ENCODE data around the gene DSC2.
"Not testable (repeated sequence)": the region's sequence is repeated elsewhere in the genome, so short reads cannot be mapped to it uniquely, and the experiment has no call there.

The DSC2 gene

GRCh38 chr18:31042084-31042405, 60.2 kb downstream of the DSC2 start:
- DNase-seq = no peak

- no peak for DNase-seq
Measured at GRCh38 chr18:31041271-31042083, 60.7 kb downstream of the DSC2 start.

GRCh38 chr18:31040686-31041270, 61.4 kb downstream of the DSC2 start:
- DNase-seq = no peak

GRCh38 chr18:31039426-31039825, 62.8 kb downstream of the DSC2 start:
- no peak for DNase-seq

GRCh38 chr18:31037686-31038085, 64.5 kb downstream of the DSC2 start:
- DNase-seq = not testable (repeated sequence)

GRCh38 chr18:31034541-31034940, 67.7 kb downstream of the DSC2 start:
- no peak for DNase-seq

GRCh38 chr18:31030574-31031278, 71.5 kb downstream of the DSC2 start:
- no peak for DNase-seq

GRCh38 chr18:31015715-31016434, 86.3 kb downstream of the DSC2 start:
- DNase-seq = no peak

GRCh38 chr18:31011455-31011854, 90.8 kb downstream of the DSC2 start:
- DNase-seq = not testable (repeated sequence)

GRCh38 chr18:31010601-31011000, 91.6 kb downstream of the DSC2 start:
- DNase-seq = no peak
